NCI-H774 (cell line): ENCODE measurements around the gene MPHOSPH9.
"Not testable (repeated sequence)": the region's sequence is repeated elsewhere in the genome, so short reads cannot be mapped to it uniquely, and the experiment has no call there.

ENCODE experiments used
- DNase-seq: peaks from one replicate; lab custom pipeline; 2025; lab: John Stamatoyannopoulos, UW

The MPHOSPH9 gene

DNA sequence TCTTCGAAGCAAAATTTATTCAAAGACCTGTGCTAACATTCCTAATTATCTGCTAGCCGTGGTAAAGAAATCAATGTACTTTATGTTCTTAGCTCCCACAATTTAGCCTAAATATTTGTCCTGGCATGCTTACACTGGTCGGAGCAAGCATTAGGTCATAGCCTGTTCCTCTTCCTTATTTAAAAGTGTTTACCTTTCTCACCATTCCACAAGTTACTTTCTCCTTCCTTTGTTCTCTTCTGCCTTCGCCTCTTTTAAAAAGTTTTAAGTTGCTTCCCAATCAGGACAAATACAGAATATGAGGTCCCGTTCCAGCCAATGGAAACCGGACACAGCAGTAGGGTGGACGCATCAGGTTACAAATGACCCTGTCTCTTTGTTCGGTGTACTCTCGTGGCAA, 27.1 kb upstream of the MPHOSPH9 start:
- DNase-seq: no peak

DNA sequence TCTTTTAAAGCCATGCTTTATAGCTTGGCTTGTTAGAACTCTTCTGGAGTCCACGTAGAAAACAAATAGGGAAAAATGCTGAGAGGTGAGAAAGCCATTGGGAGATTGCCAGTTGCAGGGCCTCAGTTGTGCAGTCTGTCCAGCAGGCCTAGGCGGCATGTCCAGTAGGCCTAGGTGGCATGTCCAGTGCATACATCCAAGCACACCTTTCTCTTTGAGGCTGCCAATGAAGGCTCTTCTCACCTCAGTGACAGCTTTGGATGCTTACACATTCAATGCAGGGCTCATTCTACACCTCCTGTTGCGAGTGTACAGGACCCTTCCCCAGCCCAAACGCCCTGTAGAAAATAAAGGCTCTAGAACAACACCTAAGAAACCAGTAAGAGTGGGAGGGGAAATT, 25.7 kb upstream of the MPHOSPH9 start:
- DNase-seq: no peak

DNA sequence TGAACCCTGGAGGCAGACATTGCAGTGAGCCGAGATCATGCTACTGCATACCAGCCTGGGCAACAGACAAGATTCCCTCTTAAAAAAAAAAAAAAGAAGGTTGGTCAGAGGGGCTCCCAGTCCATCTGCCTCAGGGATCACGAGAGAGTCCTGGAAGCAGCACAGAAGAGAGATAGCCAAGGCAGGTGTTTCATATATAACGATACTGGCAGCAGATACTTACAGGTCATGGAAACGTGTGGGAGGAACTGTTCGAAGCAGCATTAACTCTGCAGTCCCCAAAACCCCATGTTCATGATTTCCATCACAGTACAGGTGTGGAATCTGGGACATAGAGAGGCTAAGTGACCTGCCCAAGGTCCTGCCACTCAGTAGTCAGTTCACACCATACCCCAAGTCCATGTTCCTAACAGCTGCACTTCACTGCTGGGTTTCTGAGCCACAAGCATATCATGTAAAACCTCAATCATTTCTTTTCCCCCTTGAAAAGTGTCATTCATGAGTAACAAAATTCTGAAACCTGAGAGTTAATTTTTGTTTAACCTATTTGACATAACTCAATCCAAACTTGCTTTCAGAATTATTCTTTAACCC, 22.0 kb upstream of the MPHOSPH9 start:
- no peak for DNase-seq

DNA sequence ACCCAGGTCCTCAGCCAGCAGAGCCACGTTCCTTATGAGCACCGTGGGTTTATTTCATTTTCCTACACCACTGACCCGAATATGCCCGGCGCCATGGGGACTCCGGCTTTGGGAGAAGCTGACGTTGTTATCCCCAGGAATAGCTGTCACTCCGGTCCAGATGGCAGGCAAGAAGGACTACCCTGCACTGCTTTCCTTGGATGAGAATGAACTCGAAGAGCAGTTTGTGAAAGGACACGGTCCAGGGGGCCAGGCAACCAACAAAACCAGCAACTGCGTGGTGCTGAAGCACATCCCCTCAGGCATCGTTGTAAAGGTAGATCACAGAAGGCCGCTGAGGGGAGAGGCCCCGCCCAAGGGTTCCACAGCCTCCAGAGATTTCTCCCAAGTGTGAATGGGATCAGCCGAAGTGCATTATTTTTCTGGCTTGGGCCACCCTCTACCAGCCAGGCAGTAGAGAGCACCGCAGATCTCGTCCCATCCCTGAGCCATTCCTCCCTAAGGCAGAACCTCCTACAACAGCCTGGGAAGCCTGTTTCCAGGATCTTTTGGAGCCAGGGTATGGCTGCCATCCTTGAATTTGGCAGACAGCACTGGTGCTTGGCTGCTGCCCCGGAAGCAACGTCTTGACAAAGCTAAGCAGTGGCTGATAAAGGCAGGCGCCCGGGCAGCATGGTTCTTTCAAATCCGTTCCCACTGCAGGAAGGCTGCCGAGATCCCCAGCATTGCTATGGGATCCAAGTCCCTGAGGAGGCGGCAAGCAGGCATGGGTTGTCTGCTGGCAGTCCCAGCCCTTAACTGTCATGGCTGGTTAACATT, 20.9 kb upstream of the MPHOSPH9 start:
- no peak for DNase-seq

DNA sequence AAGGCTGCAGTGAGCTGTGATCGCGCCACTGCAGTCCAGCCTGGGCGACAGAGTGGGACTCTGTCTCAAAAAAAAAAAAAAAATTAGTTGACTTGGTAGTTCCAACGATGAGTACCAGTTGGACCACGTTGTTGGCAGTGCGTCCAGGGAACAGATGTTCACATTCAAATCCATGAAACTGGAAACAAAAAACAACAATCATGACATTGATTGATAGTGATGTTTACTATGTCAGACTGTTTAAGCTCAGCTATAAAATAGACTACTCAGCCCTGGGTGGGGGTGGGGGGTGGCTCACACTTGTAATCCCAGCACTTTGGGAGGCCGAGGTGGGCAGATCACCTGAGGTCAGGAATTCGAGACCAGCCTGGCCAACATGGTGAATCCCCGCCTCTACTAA, 19.4 kb upstream of the MPHOSPH9 start:
- DNase-seq: peak; percentile 41

DNA sequence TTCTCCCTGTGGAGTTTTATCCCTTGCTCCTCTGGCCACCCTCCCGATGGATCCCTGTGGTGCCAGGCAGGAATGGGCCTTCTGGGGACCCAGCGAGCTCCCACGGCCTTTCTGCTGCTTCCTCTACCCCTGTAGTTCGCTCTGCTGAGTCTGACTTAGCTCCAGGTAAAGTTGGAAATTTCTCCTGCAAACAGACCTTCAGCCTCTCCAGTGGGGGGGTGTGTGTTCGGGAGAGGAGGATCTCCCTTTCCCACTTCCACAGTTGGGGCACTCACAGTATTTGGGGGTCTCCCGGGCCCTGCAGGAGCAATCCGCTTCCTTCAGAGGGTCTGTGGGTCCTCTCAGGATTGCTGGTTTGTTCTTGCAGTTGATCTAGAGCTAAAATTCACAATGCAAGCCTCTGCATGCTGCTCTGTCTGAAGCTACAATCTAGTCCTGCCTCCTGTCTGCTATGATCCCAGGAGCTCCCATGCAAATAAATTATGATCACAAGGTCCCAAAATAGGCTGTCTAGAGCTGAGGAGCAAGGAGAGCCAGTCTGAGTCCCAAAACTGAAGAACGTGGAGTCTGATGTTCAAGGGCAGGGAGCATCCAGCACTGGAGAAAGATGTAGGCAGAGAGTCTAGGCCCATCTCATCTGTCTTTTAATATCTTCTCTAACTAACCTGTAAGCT, 18.6 kb upstream of the MPHOSPH9 start:
- no peak for DNase-seq

DNA sequence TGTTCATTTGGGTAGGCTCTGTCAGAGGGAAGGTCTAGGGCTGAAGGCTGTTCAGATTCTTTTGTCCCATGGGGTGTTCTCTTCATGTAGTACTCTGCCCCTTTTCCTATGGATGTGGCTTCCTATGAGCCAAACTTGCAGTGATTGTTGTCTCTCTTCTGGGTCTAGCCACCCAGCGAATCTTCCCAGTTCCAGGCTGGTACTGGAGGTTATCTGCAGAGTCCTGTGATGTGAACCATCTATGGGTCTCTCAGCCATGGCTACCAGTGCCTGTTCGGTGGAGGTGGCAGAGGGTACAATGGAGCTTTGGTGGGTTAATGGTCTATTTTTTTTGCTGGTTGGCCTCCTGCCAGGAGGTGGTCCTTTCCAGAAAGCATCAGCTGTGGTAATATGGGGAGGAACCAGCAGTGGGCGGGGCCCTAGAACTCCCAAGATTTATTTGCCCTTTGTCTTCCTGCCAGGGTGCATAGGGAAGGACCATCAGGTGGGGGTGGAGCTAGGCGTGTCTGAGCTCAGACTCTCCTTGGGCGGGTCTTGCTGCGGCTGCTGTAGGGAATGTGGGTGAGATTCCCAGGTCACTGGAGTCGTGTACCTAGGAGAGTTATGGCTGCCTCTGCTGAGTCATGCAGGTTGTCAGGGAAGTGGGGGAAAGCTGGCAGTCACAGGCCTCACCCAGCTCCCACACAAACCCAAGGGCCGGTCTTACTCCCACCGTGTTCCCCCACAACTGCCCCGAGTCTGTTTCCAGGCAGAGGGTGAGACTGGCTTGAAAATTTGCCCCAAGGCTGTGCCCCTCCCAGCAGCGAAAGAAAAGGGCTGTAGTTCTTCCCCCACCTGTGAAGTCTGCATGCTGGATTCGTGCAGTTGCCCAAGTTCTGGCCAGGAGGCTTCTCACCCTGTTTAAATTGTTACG, 17.8 kb upstream of the MPHOSPH9 start:
- peak; percentile 33 for DNase-seq

DNA sequence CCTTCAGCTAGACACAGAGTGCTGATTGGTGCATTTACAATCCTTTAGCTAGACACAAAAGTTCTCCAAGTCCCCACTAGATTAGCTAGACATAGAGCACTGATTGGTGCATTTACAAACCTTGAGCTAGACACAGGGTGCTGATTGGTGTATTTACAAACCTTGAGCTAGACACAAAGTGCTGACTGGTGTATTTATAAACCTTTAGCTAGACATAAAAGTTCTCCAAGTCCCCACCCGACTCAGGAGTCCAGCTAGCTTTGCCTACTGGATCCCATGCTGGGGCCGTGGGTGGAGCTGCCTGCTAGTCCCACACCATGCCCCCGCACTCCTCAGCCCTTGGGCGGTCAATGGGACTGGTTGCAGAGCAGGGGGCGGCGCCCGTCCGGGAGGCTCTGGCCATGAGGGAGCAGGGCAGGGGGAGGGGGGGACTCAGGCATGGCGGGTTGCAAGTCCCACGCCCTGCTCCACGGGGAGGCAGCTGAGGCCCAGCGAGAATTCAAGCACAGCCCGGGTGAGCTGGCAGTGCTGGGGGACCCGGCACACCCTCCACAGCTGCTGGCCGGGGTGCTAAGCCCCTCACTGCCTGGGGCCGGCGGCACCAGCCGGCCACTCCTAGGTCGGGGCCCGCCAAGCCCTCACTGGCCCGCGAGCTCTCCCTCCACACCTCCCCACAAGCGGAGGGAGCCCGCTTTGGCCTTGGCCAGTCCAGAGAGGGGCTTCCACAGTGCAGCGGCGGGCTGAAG, 16.2 kb upstream of the MPHOSPH9 start:
- DNase-seq: not testable (repeated sequence)

DNA sequence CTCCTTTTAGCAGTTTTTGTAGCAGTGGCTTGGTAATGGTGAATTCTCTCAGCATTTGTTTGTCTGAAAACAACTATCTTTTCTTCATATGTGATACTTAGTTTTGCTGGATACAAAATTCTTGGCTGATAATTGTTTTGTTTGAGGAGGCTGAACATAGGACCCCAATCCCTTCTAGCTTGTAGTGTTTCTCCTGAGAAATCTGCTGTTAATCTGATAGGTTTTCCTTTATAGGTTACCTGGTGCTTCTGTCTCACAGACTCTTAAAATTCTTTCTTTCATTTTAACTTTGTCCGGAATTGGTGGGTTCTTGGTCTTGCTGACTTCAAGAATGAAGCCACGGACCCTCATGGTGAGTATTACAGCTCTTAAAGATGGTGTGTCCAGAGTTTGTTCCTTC, 15.2 kb upstream of the MPHOSPH9 start:
- not testable (repeated sequence) for DNase-seq

DNA sequence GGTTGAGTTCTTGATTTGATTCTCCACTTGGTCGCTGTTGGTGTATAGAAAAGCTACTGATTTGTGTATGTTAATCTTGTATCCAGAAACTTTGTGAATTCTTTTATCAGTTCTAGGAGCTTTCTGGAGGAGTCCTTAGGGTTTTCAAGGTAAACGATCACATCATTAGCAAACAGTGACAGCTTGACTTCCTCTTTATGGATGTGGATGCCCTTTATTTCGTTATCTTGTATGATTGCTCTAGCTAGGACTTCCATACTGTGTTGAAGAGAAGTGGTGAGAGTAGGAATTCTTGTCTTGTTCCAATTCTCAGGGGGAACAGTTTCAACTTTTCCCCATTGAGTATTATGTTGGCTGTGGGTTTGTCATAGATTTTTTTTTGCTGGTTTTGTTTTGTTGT, 12.7 kb upstream of the MPHOSPH9 start:
- DNase-seq: no peak

DNA sequence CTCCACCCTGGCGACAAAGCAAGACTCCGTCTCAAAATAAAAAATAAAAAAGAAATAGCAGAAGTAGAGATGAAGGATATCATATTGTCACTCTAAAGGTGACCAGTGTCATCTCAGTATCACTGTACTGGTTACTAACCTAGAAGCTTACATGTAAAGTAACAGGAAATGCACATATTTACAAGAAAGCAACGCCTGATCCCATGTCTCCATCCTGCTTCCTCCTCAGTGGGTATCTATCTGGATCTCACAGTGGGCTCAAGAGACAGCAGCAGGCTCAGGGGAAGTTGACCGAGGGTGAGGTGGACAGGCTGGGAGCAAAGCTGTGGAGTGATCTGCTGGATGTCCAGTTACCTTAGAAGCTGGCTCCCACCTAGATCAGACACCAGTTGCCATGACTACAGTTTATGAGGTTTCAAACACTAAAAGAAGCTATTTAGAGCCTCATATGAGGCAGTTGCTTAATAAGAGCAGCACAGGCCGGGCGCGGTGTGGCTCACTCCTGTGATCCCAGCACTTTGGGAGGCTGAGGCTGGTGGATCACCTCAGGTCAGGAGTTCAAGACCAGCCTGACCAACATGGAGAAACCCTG, 10.8 kb upstream of the MPHOSPH9 start:
- DNase-seq: no peak

DNA sequence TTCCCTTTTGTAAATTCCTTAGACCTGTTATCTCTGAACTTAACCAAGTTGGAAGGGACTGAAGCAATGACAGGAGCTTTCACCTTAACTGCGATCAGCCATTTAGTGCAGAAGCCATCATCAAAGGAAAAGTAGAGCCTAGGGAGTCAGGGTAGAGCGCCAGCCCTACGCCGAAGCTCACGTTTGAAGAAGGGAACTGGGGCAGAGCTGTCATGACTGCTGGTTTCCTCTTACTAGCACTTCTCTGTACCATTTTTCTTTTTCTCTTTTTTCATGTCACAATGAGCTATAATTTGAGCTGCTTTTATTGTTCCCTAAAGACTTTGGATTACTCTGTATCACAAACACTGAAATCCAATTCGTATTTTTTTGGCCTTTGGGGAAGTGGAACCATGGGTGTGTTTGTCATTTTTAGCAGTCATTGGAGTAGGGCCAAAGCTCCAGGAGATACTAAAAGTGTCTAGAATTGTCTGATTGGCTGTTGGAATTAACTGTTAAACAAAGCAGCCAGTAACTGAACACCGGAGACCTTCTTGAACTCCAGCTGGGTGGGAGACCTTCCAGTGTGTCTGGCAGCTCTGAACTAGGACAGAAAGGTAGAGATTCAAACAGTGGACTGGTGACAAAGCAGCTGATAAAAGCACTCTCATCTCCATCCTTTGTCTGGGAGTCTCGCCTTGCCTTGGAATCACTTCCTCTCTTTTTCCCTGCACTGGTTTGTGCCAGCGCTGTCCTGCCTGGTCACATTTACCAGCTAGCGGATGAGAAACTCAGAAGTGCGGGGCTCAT, 9.4 kb upstream of the MPHOSPH9 start:
- DNase-seq: no peak

DNA sequence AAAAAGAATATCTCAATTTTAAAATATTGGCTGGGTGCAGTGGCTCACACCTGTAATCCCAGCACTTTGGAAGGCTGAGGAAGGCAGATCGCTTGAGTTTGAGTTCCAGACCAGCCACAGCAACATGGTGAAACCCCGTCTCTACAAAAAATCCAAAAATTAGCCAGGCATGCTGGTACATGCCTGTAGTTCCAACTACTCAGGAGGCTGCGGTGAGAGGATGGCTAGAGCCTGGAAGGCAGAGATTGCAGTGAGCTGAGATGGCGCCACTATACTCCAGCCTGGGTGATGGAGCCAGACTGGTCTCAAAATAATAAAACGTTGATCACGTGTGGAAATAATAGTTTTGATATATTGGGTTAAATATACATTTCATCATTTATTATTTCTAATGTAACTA, 6.0 kb upstream of the MPHOSPH9 start:
- no peak for DNase-seq

DNA sequence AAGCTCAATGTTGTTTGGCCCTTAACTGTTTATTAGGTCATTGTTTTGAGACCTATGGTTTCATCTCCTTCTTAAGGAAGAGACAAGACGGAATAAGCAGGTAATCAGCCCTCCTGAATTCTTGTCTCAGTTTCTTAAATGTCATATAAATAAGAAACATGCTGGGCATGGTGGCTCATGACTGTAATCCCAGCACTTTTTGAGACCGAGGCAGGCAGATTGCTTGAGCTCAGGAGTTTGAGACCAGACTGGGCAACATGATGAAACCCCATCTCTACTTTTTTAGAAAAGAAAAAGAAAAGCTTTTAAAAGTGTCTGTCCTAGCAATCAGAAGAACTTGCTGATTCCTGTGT, 5.4 kb upstream of the MPHOSPH9 start:
- DNase-seq: no peak

DNA sequence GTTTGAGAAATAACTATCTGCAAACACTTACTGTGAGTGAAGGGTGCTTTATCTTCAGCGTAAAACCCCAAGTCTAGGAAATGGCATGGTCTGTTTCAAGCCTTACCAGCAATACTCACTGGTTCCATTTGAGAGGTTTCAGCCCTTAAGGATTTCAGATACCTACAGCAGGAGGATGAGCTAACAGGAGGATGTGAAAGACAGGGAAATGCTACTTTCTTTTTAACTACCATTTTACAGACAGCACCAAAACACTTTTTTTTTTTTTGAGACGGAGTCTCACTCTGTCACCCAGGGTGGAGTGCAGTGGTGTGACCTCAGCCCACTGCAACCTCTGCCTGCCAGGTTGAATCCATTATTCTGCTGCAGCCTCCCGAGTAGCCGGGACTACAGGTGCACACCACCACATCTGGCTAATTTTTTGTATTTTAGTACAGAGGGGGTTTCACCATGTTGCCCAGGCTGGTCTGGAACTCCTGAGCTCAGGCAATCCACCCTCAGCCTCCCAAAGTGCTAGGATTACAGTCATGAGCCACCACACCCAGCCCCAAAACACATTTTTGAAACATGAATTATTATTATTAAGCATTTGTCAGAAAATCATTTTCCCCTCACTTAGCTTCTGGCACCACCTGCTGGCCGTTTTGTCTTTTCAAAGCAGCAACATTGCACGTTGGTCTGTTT, 4.8 kb upstream of the MPHOSPH9 start:
- DNase-seq: peak; percentile 33

DNA sequence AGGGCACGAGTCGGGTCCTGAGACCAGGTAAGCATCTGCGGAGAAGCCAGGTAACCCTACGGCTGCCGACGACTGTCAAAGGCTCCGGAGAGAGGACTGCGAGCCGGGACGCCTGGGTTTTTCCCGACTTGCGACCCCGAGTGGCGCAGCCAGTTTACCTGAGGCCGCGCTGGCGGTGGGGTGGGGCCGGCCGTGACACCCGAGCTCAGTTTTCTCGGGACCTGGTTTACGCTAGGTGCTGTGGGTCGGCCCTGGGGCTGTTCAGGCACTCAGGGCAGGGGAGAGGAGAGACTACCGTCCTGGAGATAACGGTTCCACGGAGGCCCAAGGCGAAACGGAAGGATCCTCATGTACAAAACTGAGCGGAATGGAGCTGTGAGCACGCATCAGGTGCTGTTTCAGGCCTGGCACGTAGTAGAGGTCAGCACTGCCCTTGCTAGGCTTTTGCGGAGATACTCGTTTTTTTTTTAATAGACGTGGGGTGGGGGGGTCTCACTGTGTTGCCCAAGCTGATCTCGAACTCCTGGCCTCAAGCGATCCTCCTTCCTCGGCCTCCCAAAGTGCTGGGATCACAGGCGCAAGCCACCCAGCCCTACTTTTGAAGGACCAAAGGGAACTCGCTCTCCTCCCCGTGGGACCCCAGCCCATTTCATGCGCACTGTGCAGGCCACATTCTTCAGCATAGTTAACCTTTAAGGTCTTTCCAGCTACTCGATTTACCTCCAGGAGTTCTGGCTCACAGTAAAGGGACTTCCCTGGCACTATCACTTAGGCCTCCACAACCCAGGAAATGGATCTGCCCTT, 766 bp upstream of the MPHOSPH9 start:
- no peak for DNase-seq

DNA sequence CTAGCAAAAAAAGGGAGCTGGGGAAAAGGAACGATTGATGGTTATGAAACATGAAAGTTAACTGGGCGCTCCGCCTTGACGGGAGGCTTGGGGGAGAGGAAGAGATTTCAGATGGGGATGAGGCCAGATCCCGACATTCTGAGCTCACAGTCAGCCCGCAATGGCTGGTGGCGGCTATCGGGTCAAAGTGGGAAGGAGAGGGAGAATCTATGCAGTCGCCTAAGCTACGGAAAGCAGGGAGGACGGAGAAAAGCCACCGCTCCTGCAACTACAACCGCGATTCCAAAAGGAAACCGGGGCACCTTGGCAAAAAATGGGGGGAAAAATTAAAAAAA, 502 bp downstream of the MPHOSPH9 start:
- no peak for DNase-seq

DNA sequence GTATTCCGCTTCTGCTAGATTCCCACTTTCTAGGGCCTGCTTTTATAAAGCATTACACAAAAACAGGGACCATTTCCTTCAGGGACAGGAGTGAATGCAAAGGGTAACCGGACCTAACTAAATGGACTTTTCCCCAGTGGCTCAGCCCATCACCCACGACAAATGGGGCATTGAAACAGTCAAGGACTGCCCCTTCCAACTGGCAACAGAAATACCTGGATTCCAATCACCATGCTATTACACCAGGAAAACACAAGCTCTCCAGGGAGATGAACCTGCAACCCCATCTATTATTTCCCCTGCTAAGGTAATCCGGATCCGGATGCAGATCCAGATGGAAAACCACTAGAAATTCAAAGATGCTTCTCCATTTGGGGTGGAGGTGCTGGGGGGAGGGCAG, 1.0 kb downstream of the MPHOSPH9 start:
- no peak for DNase-seq

DNA sequence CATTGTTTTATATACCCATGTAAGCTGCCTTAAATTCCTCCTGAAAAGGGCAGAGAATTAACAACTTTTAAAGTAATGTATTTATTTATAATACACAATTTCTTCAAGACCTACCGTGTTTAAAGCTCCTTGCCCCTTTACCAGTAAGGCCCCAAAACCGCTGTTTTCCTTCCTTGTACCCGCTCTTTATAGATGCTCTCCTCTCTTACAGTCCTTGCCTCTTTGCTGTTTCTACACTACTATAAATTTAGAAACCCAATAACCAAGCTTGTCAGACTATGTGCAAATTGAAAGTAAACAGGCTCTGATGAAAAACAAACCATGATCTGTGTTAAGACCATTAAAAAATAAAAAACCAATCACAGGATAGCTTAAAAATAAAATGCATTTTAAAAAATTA, 3.9 kb downstream of the MPHOSPH9 start:
- no peak for DNase-seq
